HuH-7 (cell line): ENCODE data around the gene BTG2.
"Not testable (repeated sequence)": the region's sequence is repeated elsewhere in the genome, so short reads cannot be mapped to it uniquely, and the experiment has no call there.

ENCODE experiments used
- DNase-seq: peaks from one replicate; pipeline ENCODE4 v3.0.0; 2011; ENCODE audit warnings: low spot score

BTG2 gene

GRCh38 chr1:203304919-203305808 lies at the start of gene BTG2:
TSS of gene BTG2 (plus strand) at chr1:203305519. CDS start at chr1:203305607, 88 bp downstream.
- peak; percentile 90 for DNase-seq

GRCh38 chr1:203256636-203257035 lies 48.7 kb upstream of the BTG2 start:
- DNase-seq = not testable (repeated sequence)

GRCh38 chr1:203263496-203263895 lies 41.8 kb upstream of the BTG2 start:
- DNase-seq = no peak

GRCh38 chr1:203264052-203264501 lies 41.2 kb upstream of the BTG2 start:
- no peak for DNase-seq

GRCh38 chr1:203265541-203265940 lies 39.8 kb upstream of the BTG2 start:
- DNase-seq = no peak

GRCh38 chr1:203266140-203266539 lies 39.2 kb upstream of the BTG2 start:
- DNase-seq = not testable (repeated sequence)

GRCh38 chr1:203267347-203267846 lies 37.9 kb upstream of the BTG2 start:
- peak; percentile 71 for DNase-seq

- no peak for DNase-seq
These were observed 37.4 kb upstream of the BTG2 start for GRCh38 chr1:203267912-203268311.

GRCh38 chr1:203268901-203269653 lies 36.2 kb upstream of the BTG2 start:
- peak; percentile 74 for DNase-seq

GRCh38 chr1:203269654-203270020 lies 35.7 kb upstream of the BTG2 start:
- DNase-seq = no peak

GRCh38 chr1:203270448-203270847 lies 34.9 kb upstream of the BTG2 start:
- no peak for DNase-seq

GRCh38 chr1:203271018-203271743 lies 34.1 kb upstream of the BTG2 start:
- DNase-seq = no peak

GRCh38 chr1:203271962-203272632 lies 33.2 kb upstream of the BTG2 start:
- no peak for DNase-seq

- no peak for DNase-seq
These were observed 32.6 kb upstream of the BTG2 start for GRCh38 chr1:203272633-203273205.

- DNase-seq = peak; percentile 75
These were observed 32.0 kb upstream of the BTG2 start for GRCh38 chr1:203273206-203273868.

- no peak for DNase-seq
These were observed 31.3 kb upstream of the BTG2 start for GRCh38 chr1:203273869-203274602.

GRCh38 chr1:203274603-203275381 lies 30.5 kb upstream of the BTG2 start:
- no peak for DNase-seq

GRCh38 chr1:203275656-203276272 lies 29.6 kb upstream of the BTG2 start:
- no peak for DNase-seq

- no peak for DNase-seq
These were observed 28.9 kb upstream of the BTG2 start for GRCh38 chr1:203276408-203276807.
